SKM-1 (cell line): ENCODE results near the gene UBP1.

Source experiments
- DNase-seq: peaks from one replicate; lab custom pipeline; 2025; ENCODE audit not compliant: unreplicated experiment; lab: John Stamatoyannopoulos, UW

Gene UBP1

GRCh38 chr3:33392144-33392543 lies 48.1 kb downstream of the UBP1 start:
- no peak for DNase-seq

GRCh38 chr3:33391255-33391995 lies 48.8 kb downstream of the UBP1 start:
- no peak for DNase-seq

- DNase-seq: no peak
Observed at GRCh38 chr3:33389908-33390307, 50.3 kb downstream of the UBP1 start.

GRCh38 chr3:33388374-33389100 lies 51.7 kb downstream of the UBP1 start:
- no peak for DNase-seq

GRCh38 chr3:33386631-33387030 lies 53.6 kb downstream of the UBP1 start:
- no peak for DNase-seq

GRCh38 chr3:33385423-33385822 lies 54.8 kb downstream of the UBP1 start:
- no peak for DNase-seq

GRCh38 chr3:33383951-33384350 lies 56.3 kb downstream of the UBP1 start:
- no peak for DNase-seq

GRCh38 chr3:33380653-33381052 lies 59.6 kb downstream of the UBP1 start:
- DNase-seq: no peak

GRCh38 chr3:33377931-33378330 lies 62.3 kb downstream of the UBP1 start:
- no peak for DNase-seq

- DNase-seq: no peak
Observed at GRCh38 chr3:33377489-33377888, 62.7 kb downstream of the UBP1 start.

- DNase-seq: no peak
Observed at GRCh38 chr3:33373082-33373437, 67.1 kb downstream of the UBP1 start.

- peak; percentile 77 for DNase-seq
Observed at GRCh38 chr3:33372218-33373081, 67.8 kb downstream of the UBP1 start.

- DNase-seq: no peak
Observed at GRCh38 chr3:33364531-33365128, 75.6 kb downstream of the UBP1 start.

- no peak for DNase-seq
Observed at GRCh38 chr3:33364060-33364459, 76.1 kb downstream of the UBP1 start.

- no peak for DNase-seq
Observed at GRCh38 chr3:33363113-33363800, 76.9 kb downstream of the UBP1 start.

- no peak for DNase-seq
Observed at GRCh38 chr3:33360136-33360825, 79.9 kb downstream of the UBP1 start.

- no peak for DNase-seq
Observed at GRCh38 chr3:33358172-33358781, 81.9 kb downstream of the UBP1 start.

GRCh38 chr3:33355611-33356010 lies 84.6 kb downstream of the UBP1 start:
- DNase-seq: no peak

GRCh38 chr3:33339758-33340157 lies 100.4 kb downstream of the UBP1 start:
- no peak for DNase-seq
